Stimulated activated CD8-positive, alpha-beta memory T cell treated with anti-CD3 and anti-CD28 coated beads, Interleukin-12 subunit alpha, Interleukin-12 subunit beta, amount 100 ng/mL, for 4 hours (primary cell): ENCODE measurements around the gene ZNF557.

Source experiments
- DNase-seq: peaks from one replicate; pipeline ENCODE4 v3.0.0-alpha.2; 2020; ENCODE audit warnings: low read depth

ZNF557 gene

DNA sequence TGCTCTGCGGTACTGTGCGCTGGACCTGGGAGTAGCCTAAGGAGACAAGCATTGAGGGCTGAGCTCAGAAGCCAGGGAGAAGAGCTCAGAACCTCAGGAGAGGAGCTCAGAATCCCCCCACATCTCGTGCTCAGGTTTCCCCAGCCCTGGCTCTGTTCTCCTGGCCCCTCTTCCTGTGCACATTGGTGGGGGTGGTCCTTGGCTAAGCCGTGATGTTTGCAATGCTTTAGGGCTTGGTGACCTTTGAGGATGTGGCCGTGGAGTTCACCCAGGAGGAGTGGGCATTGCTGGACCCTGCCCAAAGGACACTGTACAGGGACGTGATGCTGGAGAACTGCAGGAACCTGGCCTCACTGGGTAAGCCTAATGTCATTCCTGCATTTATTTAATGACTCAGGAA lies 6.6 kb downstream of the ZNF557 start:
- DNase-seq, result no peak

DNA sequence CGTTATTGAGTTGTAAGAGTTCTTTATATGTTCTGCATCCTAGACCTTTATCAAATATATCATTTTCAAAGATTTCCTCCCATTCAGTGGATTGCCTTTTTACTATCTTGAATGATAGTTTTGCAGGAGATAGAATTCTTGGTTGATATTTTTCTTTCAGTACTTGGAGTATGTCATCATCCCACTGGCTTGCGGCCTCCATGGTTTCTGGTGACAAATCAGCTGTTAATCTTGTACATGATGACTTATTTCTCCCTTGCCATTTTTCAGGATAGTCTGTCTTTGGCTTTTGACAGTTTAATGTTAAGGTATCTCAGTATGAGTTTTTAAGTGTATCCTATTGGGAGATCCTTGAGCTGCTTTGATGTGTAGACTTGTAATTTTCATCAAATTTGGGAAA lies 8.5 kb downstream of the ZNF557 start:
- no peak for DNase-seq

DNA sequence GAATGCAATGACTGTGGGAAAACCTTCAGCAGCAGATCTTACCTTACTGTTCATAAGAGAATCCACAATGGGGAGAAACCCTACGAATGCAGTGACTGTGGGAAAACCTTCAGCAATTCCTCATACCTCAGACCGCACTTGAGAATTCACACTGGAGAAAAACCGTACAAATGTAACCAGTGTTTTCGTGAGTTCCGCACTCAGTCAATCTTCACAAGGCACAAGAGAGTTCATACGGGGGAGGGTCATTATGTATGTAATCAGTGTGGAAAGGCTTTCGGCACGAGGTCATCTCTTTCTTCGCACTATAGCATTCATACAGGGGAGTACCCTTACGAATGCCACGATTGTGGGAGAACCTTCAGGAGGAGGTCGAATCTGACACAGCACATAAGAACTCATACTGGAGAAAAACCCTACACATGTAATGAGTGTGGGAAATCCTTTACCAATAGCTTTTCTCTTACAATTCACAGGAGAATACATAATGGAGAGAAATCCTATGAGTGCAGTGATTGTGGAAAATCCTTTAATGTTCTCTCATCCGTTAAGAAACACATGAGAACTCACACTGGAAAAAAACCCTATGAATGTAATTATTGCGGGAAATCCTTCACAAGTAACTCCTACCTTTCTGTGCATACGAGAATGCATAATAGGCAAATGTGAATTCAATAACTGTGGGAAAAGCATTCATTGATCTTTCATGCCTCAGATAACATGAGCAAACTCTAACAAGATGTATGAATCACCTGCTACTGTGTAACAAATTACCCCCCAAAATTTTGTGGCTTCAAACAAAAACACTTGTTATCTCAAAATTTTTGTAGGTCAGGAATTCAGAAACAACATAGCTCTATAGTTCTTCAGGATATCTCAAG lies 13.8 kb downstream of the ZNF557 start:
- no peak for DNase-seq

DNA sequence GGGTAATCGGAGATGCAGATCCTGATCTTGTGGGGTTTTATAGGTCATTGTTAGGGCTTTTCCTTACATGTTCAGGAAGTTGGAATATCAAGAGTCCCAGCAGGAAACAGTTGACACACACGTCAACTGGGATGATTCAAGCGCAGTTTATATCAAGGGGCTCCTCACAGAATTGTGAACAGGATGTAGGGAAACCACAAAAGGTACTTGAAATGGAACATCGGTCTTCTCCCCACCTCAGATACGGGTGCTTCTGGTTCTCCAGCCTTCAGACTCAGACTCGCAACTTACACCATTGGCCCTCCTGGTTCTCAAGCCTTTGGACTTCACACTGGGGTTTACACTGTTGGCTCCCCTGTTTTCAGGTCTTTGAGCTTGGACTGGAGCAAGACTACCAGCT lies 19.5 kb downstream of the ZNF557 start:
- DNase-seq, result no peak

DNA sequence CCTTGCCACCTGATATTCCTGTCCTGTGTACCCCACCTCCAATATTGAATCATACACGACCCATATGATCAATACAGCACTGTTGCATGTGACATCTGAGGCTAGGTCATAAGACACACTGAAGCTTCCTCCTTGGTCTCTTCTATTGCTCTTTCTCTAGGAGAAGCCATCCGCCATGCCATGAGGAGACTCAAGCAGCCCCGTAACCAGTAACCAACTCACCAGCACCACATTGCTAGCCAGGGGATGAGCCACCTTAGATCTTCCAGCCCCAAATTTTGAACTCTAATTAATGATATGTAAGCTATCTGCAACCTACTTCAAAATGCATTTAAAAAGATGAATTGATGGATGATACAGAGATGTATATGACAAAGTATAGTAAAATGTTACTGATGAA lies 28.6 kb downstream of the ZNF557 start:
- DNase-seq, result no peak

DNA sequence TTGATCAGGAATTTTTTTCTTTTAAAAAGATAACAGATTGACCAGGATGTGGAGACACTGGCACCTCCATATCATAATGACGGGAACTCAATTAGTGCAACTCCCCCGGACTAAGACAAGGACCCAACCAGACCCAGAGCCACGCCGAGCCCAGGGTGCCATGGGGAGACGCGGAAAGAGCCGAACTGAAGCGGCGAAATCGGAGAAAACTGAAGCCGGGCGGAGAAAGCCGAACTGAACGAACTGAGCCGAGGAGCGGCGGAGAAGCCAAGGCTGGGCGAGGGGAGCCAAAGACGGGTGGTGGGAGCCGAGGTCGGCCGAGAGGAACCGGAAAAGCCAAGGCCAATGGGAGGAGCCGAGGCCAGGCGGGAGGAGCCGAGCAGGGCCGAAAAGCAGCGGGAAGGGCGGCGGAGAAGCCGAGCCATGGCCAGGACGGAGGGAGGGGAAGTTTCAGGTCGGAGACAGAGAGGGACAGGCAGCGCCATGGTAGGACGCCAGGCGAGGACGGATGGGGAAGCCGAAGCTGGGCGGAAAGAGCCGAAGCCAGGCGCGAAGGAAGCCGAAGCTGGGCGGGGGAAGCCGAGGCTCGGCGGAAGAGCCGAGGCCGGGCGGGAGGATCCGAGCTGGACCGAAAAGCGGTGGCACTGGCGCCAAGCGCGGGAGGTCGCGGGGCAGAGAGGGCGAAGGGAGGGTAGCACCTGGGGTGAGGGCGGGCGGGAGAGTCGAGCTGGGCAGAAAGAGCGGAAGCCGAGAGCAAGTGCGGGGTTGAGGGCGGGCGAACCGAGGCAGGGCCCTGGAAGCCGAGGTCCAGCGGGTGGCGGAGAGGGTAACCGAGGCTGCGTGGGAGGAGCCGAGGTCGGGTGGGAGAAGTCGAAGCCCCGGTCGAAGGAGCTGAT lies 29.4 kb downstream of the ZNF557 start:
- DNase-seq, result peak; percentile 74

DNA sequence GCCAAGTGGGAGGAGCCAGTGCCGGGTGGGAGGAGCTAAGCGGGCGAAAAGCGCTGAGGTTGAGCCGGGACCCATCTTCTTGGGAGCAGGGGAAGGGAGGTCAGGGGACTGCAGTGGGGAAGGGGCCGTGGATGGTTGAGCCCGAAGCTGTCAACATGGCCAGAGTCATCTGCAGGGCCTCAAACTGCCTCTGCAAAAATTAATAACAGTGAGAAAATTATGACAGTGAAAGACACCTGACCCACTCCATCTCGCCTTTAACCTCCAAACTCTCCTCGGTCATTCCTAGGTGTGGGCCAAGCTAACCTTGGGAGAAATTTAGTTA lies 30.1 kb downstream of the ZNF557 start:
- no peak for DNase-seq

DNA sequence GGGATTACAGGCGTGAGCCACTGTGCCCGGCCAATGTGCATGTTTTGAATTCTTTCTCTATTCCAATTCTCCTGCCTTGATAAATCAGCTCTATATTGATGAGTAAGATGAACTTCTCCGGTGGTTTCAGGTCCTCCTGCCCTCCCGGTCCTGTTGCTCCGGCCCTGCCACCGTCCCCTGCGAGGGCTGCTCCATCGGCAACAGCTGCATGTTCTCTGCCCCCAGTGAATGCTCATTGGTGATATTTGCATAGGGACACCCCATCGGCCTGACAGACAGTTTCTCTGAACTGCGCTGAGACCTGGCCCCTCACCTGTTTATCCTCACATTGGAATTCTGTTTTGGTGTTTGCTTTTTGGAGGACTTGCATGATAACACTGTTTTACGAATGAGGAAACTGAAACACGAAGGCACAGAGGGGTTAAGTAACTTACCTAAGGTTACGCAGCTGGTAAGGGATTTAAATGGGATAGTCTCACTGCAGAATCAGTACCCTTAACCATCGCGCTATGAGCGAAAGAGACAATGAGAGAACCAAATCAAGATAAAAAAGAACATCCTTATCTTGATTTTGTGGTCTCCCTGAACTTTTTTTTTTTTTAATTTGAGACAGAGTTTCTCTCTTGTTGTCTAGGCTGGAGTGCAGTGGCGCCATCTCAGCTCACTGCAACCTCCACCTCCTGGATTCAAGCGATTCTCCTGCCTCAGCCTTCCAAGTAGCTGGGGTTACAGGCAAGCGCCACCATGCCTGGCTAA lies 32.2 kb downstream of the ZNF557 start:
- no peak for DNase-seq

DNA sequence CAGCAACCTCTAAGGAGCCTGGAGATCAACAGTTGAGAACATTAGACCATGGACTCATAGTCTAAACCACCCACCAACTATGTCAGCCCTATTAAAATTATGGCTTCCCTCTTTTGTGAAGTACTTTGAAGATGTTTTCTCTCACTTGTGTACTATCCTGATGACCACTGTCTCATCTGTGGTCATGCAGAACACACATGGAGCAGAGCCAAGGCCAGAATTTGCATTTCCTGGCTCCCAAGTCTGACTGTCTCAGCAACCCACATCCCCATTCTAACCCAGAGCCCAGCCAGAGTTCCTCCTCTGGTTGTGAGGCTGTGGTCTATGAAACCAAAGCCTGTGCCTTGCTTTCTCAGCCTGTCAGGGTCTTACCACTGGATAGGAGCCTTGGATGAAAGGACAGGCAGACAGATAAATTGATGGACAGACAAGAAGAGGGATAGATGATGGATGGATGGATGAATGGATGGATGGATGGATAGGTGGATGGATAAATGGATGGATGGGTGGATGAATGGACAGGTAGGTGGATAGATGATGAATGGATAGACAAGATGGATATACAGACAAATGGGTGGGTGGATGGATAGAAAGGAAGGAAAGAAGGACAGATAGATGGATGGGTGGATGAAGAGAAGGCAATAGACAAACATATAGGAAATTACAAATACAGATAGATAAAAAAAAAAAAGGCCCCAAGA lies 35.4 kb downstream of the ZNF557 start:
- DNase-seq, result no peak

DNA sequence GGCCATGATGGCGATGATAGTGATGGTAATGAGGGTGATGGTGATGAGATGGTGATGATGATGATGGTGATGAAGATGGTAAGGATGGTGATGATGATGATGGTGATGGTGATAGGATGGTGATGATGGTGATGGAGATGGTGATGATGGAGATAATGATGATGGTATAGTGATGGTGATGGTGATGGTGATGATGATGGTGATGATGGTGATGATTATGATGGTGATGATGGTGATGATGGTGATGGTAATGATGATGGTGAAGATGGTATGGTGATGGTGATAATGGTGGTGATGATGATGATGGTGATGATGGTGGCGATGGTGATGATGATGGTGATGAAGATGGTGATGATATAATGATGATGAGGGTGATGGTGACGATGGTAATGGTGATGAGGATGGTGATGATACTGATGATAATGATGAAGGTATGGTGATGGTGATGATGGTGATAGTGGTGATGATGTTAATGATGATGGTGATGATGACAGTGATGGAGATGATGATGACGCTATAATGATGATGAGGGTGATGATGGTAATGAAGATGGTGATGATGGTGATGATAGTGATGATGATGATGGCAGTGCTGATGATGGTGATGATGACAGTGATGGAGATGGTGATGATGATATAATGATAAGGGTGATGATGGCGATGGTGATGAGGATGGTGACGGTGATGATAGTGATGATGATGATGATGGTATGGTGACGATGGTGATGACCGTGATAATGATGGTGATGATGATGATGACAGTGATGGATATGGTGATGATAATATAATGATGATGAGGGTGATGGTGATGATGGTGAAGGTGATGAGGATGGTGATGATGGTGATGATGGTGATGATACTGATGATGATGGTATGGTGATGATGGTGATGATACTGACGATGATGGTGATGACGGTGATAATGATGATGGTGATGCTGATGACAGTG lies 37.5 kb downstream of the ZNF557 start:
- no peak for DNase-seq

DNA sequence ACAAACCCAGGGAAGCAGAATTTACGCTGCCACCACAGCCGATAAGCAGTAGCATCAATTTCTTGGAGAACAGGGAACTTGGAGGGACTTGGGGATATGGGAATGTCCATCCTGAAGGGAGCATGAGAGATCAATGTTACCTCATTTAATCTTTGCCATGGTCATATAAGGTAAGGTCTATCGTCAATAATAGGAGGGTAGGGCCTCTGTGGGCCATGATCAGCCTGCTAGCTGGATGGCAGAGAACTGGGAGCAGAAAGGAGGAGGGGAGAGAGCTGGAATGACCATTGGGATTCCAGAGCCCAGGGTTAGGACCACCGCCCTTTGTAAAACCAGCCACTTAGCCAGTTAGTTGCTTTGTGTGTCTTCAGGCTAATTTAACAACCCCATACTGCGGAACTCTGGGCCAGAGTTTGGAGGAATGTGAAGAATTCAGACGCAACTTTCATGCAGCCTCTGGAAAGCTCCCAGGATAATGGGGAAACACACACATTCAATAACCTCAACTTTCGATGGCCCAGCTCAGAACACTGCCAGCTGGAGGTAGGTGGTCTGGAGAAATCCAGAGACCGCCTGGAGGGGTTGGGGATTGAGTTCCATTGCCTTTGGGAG lies 40.3 kb downstream of the ZNF557 start:
- no peak for DNase-seq

DNA sequence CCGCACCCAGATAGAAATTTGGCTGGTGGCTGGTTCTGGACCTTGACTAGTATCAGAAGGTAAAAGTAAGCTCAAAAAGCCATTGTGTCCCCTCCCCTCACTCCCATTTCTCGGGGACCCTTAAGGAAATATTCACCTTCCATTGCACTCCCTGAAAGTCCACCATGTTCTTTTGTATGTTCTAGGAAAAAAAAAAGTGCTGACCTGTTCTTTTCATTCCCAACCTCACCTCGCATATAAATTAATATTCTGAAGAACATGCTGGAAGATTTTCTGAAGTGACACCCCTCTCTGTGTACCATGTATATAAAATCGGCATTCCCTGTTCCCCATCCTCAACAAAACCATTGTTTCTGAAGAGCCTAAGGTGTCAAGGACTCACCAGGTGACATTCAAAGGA lies 43.2 kb downstream of the ZNF557 start:
- no peak for DNase-seq

DNA sequence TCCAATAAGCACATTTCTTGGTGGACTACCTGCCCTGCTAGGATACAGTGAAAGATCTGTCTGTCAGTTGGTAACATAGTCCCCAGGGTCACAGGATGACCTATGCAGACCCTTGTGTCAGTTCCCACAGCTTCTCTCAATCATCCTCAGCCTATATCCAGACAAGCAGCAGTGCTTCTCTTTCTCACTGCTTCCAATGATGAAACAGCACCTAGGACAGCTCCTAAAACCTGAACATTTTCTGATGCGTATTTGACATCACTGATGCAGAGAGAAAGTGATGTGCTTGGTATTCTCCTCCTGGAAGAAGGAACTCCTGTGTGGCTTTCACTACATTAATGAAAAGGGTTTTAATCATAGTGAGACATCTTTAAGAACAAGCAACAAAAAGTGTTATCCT lies 43.7 kb downstream of the ZNF557 start:
- no peak for DNase-seq

DNA sequence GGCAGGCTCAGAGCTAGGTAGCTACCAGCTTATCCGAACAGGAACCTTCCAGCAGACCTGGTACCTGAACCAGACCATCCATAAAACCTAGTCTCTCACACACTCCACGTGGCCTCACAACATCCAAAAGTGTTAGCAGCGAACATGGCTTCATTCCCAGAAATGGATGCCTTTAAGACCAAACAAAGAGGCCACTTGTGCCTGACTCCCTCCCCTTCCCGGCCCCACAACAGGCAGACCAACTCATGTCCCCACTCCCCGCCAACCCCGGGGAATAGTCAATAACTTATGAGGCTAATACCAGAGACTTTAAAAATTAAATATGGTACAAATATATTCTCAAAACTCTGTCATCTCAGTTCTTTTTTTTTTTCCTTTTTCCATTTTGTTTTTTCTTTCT lies 46.2 kb downstream of the ZNF557 start:
- no peak for DNase-seq

DNA sequence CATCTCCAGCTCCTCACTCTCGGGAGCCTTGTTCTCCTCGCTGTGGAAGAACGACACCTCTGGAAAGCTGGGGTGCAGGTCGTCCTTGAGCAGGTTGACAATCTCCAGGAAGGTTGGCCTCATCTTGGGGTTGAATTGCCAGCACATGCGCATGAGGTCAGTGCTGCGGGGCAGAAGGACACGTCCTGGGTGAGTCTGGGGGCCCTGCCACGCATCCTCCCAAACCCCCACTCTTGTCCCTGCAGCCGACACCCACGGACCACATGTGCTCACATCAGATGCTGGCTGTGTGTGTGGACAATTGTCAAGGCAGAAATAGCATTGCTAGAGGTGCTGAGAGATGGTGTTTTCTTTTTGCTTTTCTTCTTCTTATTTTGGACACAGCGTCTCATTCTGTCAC lies 47.7 kb downstream of the ZNF557 start:
- no peak for DNase-seq

DNA sequence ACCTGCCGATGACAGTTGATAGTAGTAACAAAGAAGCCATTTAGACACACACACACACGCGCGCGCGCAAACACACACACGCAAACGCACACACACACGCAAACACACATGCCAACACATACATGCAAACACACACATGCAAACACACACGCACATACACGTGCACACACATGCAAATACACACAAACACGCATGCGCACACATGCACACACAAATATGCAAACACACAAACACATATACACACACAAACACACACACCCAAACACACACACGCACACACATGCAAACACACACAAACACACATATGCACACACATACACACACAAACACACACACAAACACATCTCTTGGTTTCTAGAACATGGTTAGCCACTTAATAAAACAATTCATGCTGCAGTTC lies 50.1 kb downstream of the ZNF557 start:
- no peak for DNase-seq

DNA sequence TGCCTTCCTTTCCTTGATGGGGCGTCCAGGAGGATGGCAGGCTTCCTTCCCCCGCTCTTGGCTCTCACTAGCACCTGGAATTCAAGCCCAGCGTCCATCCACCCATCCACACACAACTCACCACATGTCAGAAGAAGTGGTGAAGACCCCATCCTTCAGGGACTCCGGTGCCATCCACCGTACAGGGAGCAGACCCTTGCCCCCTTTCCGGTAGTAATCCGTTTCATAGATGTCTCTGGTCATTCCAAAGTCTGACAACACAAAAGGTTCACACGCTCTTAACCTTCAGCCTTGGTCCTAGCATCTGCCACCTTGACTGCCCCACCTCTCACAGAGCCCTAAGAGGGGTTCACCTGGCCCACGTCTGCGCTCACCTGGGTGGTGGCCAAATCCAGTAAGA lies 51.0 kb downstream of the ZNF557 start:
- no peak for DNase-seq

DNA sequence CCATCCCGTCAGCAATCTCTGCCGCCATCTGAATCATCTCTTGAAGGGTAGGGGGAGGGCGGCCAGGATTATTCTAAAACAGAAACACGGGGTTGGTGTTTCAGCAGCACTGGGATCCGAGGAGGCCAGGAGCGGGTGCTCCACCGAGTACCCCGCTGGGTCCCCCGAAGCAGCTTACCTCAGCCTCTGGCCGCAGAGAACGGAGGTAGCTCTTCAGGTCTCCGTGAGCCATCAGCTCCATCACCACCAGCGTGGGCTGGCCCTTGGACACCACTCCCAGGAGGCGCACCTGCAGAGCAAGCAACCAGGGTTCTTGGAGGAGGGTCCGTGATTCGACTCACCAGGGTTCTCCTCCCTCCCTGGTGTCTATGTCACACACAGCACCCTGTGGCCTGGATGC lies 53.2 kb downstream of the ZNF557 start:
- no peak for DNase-seq

DNA sequence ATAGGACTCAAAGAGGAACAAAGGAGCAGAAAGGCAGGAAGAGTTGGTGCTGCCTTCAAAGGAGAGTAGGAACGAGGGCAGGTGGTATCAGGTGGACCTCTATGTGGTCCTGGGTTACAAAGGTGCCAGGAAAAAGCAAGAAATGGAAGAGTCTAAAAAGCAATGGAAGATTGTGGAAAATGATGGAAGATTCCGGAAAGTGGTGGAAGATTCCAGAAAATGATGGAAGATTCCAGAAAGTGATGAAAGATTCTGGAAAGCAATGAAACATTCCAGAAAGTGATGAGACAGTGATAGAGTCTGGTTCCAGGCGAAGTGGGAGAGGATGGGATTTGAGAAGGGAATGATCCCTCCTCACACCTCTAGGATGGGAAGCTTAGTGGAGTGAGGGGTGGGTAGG lies 55.3 kb downstream of the ZNF557 start:
- DNase-seq, result no peak

DNA sequence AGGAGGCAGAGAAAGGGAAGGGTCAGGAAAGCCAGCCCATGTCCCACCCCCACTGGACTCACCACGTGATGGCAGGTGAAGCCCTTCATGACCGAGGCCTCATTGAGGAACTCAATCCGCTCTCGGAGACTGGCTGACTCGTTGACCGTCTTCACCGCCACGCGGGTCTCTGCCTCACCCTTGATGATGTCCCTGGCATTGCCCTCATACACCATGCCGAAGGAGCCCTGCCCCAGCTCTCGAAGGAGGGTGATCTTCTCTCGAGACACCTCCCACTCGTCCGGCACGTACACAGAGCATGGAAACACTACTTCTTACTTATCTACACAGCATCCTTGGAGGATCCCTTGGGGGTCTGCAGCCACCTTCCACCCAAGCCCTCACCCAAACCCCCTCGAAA lies 55.7 kb downstream of the ZNF557 start:
- DNase-seq, result no peak
